HCT116 (cell line): Measurements from ENCODE around the gene FMO2. TPM values are rescaled to one million over a fixed set of nuclear protein-coding genes. Genes with fewer than 3 reads are reported as not detected.

Source experiments
- ATAC-seq: fragments of 200-7000 bp; cut with Tn5 transposase; 2 replicates; pipeline ENCODE4 v1.9.1; 2020; ENCODE audit warnings: mild to moderate bottlenecking, moderate library complexity
- BruUV-seq: library from RNA; stranded (reverse); fragments of 400-500 nt; replicated peaks from 2 replicates; lab custom pipeline; 2021; lab: Mats Ljungman, UMichigan
- CTCF ChIA-PET: fragments of 300-600 bp; sonication (Branson Sonifier 250); formaldehyde crosslinking; loops from one replicate; lab custom pipeline; 2021; ENCODE audit warnings: antibody characterized with exemption; lab: Charles Lee
- POLR2A ChIA-PET: fragments of 300-600, 350-600 bp; sonication (Branson Sonifier 250); formaldehyde crosslinking; loops from one replicate; lab custom pipeline; 2021; ENCODE audit warnings: antibody characterized with exemption; lab: Charles Lee
- RAD21 ChIA-PET, 2 experiments: fragments of 300-600 bp; sonication (Branson Sonifier 250); formaldehyde crosslinking; loops; one replicate each; lab custom pipeline; 2023; ENCODE audit warnings: low total read pairs in 2 of 2; ENCODE audit not compliant: uncharacterized antibody in 2 of 2, unreplicated experiment in 2 of 2, low non-redundant PET in 1 of 2; lab: Charles Lee
- DNase-seq: peaks from one replicate; pipeline ENCODE4 v3.0.0-alpha.2; 2010; ENCODE audit warnings: low read depth, low spot score
- H2AFZ ChIP-seq: fragments of 200-600 bp; shearing (Covaris generic), sonication (generic); 2 replicates; pipeline ENCODE4 v1.6.1; 2017; ENCODE audit warnings: low read depth, mixed run types, mixed read lengths, antibody characterized with exemption, low read length; ENCODE audit not compliant: poor library complexity, severe bottlenecking
- H3K27ac ChIP-seq: 2 replicates; pipeline ENCODE4 v1.5.1; 2012; ENCODE audit warnings: low read depth, low read length
- H3K27me3 ChIP-seq: fragments of 200-600 bp; sonication (generic); 2 replicates; pipeline ENCODE4 v1.6.1; 2016; ENCODE audit warnings: mixed run types, low read length, mixed read lengths; ENCODE audit not compliant: insufficient read depth
- H3K36me3 ChIP-seq, 2 experiments: fragments of 200-500 bp in 1 of 2; fragments of 200-600 bp in 1 of 2; sonication (Bioruptor generic) in 1 of 2; sonication (generic) in 1 of 2; 2 replicates each; pipeline versions ENCODE4 v1.5.1 to v1.6.1; 2014 to 2016; ENCODE audit warnings: low read length in 2 of 2, inconsistent platforms in 1 of 2, mixed read lengths in 1 of 2, mixed run types in 1 of 2; ENCODE audit not compliant: insufficient read depth in 2 of 2, control insufficient read depth in 1 of 2
- H3K4me1 ChIP-seq, 2 experiments: fragments of 200-600 bp in 1 of 2; sonication (generic) in 1 of 2; 2 replicates each; pipeline versions ENCODE4 v1.5.1 to v1.6.1; 2012 to 2017; ENCODE audit warnings: low read length in 2 of 2, inconsistent platforms in 1 of 2, mild to moderate bottlenecking in 1 of 2, mixed read lengths in 1 of 2, mixed run types in 1 of 2, moderate library complexity in 1 of 2; ENCODE audit not compliant: insufficient read depth in 2 of 2, control insufficient read depth in 1 of 2
- H3K4me2 ChIP-seq: fragments of 200-600 bp; sonication (generic); 2 replicates; pipeline ENCODE4 v1.6.1; 2017; ENCODE audit warnings: mixed run types, low read length, mixed read lengths
- H3K4me3 ChIP-seq, 2 experiments: fragments of 200-600 bp in 1 of 2; sonication (generic) in 1 of 2; replicated peaks in 1 of 2; 2 replicates each; pipeline ENCODE4 v1.5.1; 2011 to 2016; ENCODE audit warnings: low read length in 2 of 2, control low read depth in 1 of 2, low read depth in 1 of 2, mild to moderate bottlenecking in 1 of 2, mixed read lengths in 1 of 2, mixed run types in 1 of 2
- H3K79me2 ChIP-seq: fragments of 200-600 bp; sonication (generic); 2 replicates; pipeline ENCODE4 v1.6.1; 2017; ENCODE audit warnings: mild to moderate bottlenecking, mixed run types, low read length, moderate library complexity, mixed read lengths; ENCODE audit not compliant: insufficient read depth
- H3K9ac ChIP-seq: fragments of 200-600 bp; sonication (generic); 2 replicates; pipeline ENCODE4 v1.6.1; 2016; ENCODE audit warnings: low read length, mixed read lengths
- H3K9me2 ChIP-seq: fragments of 200-600 bp; sonication (generic), shearing (Covaris generic); 2 replicates; pipeline ENCODE4 v1.6.1; 2017; ENCODE audit warnings: mixed run types, mild to moderate bottlenecking, moderate library complexity; ENCODE audit not compliant: insufficient read depth
- H3K9me3 ChIP-seq, 2 experiments: fragments of 200-500 bp in 1 of 2; fragments of 200-600 bp in 1 of 2; sonication (Bioruptor generic) in 1 of 2; sonication (generic) in 1 of 2; 2 replicates each; pipeline ENCODE4 v1.6.1; 2014 to 2017; ENCODE audit warnings: low read length in 2 of 2, mixed read lengths in 2 of 2, inconsistent platforms in 1 of 2, low read depth in 1 of 2, mild to moderate bottlenecking in 1 of 2, mixed run types in 1 of 2, moderate library complexity in 1 of 2; ENCODE audit not compliant: control insufficient read depth in 1 of 2, insufficient read depth in 1 of 2
- H4K20me1 ChIP-seq: fragments of 200-600 bp; sonication (generic), shearing (Covaris generic); 2 replicates; pipeline ENCODE4 v1.6.1; 2017; ENCODE audit warnings: mixed run types, mild to moderate bottlenecking, moderate library complexity; ENCODE audit not compliant: insufficient read depth
- ATF3 ChIP-seq: IDR thresholded peaks from 2 replicates; pipeline ENCODE4 v1.6.1; 2012
- CBX3 ChIP-seq: IDR thresholded peaks from 2 replicates; pipeline ENCODE4 v1.6.1; 2012; ENCODE audit warnings: low read depth
- CEBPB ChIP-seq: IDR thresholded peaks from 2 replicates; pipeline ENCODE4 v1.6.1; 2012; ENCODE audit warnings: low read depth
- CTCF ChIP-seq, 3 experiments: fragments of 200-600 bp in 1 of 3; sonication (generic) in 1 of 3; IDR thresholded peaks in 2 of 3; conservative IDR thresholded peaks in 1 of 3; 2 replicates each; pipeline ENCODE4 v1.5.1; 2012 to 2017; ENCODE audit warnings: low read depth in 2 of 3, low read length in 2 of 3, antibody characterized with exemption in 1 of 3, borderline replicate concordance in 1 of 3, control low read depth in 1 of 3, mild to moderate bottlenecking in 1 of 3, mixed read lengths in 1 of 3, mixed run types in 1 of 3, moderate library complexity in 1 of 3; ENCODE audit not compliant: insufficient read depth in 1 of 3
- ELF1 ChIP-seq: IDR thresholded peaks from 2 replicates; pipeline ENCODE4 v1.6.1; 2012; ENCODE audit warnings: low read depth, borderline replicate concordance
- EZH2 ChIP-seq: fragments of 200-600 bp; sonication (generic); IDR thresholded peaks from 2 replicates; pipeline ENCODE4 v1.6.1; 2017; ENCODE audit warnings: antibody characterized with exemption, mixed run types
- EZH2phosphoT487 ChIP-seq: fragments of 200-600 bp; IDR thresholded peaks from 2 replicates; pipeline ENCODE4 v1.6.1; 2018; ENCODE audit warnings: antibody characterized with exemption, borderline replicate concordance
- JUND ChIP-seq: IDR thresholded peaks from 2 replicates; pipeline ENCODE4 v1.6.1; 2012
- MAX ChIP-seq: IDR thresholded peaks from 2 replicates; pipeline ENCODE4 v1.6.1; 2012
- POLR2AphosphoS5 ChIP-seq: IDR thresholded peaks from 2 replicates; pipeline ENCODE4 v1.6.1; 2011; ENCODE audit warnings: mild to moderate bottlenecking, low read depth, low read length, moderate library complexity
- RAD21 ChIP-seq: IDR thresholded peaks from 2 replicates; pipeline ENCODE4 v1.6.1; 2012; ENCODE audit warnings: low read depth, mild to moderate bottlenecking
- SP1 ChIP-seq: IDR thresholded peaks from 2 replicates; pipeline ENCODE4 v1.6.1; 2012; ENCODE audit warnings: low read depth
- SRF ChIP-seq: IDR thresholded peaks from 2 replicates; pipeline ENCODE4 v1.6.1; 2012; ENCODE audit warnings: low read depth
- TCF7L2 ChIP-seq: IDR thresholded peaks from 2 replicates; pipeline ENCODE4 v1.7.0; 2011; ENCODE audit warnings: borderline replicate concordance, inconsistent platforms; ENCODE audit not compliant: insufficient read depth, insufficient read length; ENCODE audit errors: extremely low read depth
- YY1 ChIP-seq: IDR thresholded peaks from 2 replicates; pipeline ENCODE4 v1.6.1; 2011; ENCODE audit warnings: low read length, low read depth, moderate library complexity, mild to moderate bottlenecking; ENCODE audit not compliant: insufficient replicate concordance; ENCODE audit errors: extremely low read depth
- ZNF274 ChIP-seq: fragments of 200-500 bp; sonication (Bioruptor generic); IDR thresholded peaks from 2 replicates; pipeline ENCODE4 v1.6.1; 2014; ENCODE audit warnings: mild to moderate bottlenecking, low read depth, low read length, inconsistent platforms
- intact Hi-C: fragments of 100-400 bp; cut with micrococcal nuclease; formaldehyde crosslinking; loops from 2 replicates; pipeline ENCODE4 v1.10.0; 2022
- total RNA-seq: library from RNA; stranded (reverse); gene quantifications from one replicate; pipeline ENCODE4 v1.2.1, GENCODE V29; 2021; ENCODE audit not compliant: unreplicated experiment

FMO2 gene
- total RNA-seq, 1 experiment from 2014 or later: 0.30 TPM

- CTCF ChIA-PET: no interaction called here
- intact Hi-C loops: no loop called here
- TF ChIP-seq TCF7L2 (no peak), JUND (no peak), ELF1 (no peak), RAD21 (no peak), CBX3 (no peak), POLR2AphosphoS5 (no peak), ZNF274 (no peak), YY1 (no peak)
- H3K4me1 ChIP-seq: no peaks in the 10 kb centered on the region
- H4K20me1 ChIP-seq: no peaks in the 10 kb centered on the region
- no peak for DNase-seq
- no peak overlapping the region for H3K4me3 ChIP-seq
- no peak overlapping the region for H3K27ac ChIP-seq
- RAD21 ChIA-PET: no interaction called here
- no peak overlapping the region for H2AFZ ChIP-seq
- H3K4me2 ChIP-seq: no peak overlapping the region
- no peaks in the 10 kb centered on the region for H3K79me2 ChIP-seq
- H3K9me2 ChIP-seq: no peaks in the 10 kb centered on the region
- H3K27me3 ChIP-seq: 0 out of 2 replicates have a peak, but pooled peaks cover 5% of the 10 kb centered on the region
- POLR2A ChIA-PET: no interaction called here
- H3K9ac ChIP-seq: no peak overlapping the region
- H3K9me3 ChIP-seq: no peaks in the 10 kb centered on the region
- no TSS peak for BruUV-seq
- no peaks in the 10 kb centered on the region for H3K36me3 ChIP-seq
- no peak for ATAC-seq
Observed at GRCh38 chr1:171140956-171141687, 44.0 kb upstream of the FMO2 start.

GRCh38 chr1:171141688-171142415 is 43.2 kb upstream of the FMO2 start:
- H3K4me2 ChIP-seq: no peak overlapping the region
- no peak overlapping the region for H3K9ac ChIP-seq
- intact Hi-C loops: no loop called here
- ChIA-PET POLR2A (no interaction called here), CTCF (no interaction called here), RAD21 (no interaction called here)
- H3K79me2 ChIP-seq: no peaks in the 10 kb centered on the region
- H3K27ac ChIP-seq: no peak overlapping the region
- H3K27me3 ChIP-seq: 0 out of 2 replicates have a peak, but pooled peaks cover 5% of the 10 kb centered on the region
- H3K9me3 ChIP-seq: no peaks in the 10 kb centered on the region
- H2AFZ ChIP-seq: no peak overlapping the region
- H3K4me3 ChIP-seq: no peak overlapping the region
- H3K9me2 ChIP-seq: no peaks in the 10 kb centered on the region
- no peaks in the 10 kb centered on the region for H3K36me3 ChIP-seq
- H3K4me1 ChIP-seq: no peaks in the 10 kb centered on the region
- H4K20me1 ChIP-seq: no peaks in the 10 kb centered on the region
- no TSS peak for BruUV-seq
- ATAC-seq: no peak
- no peak for DNase-seq
- TF ChIP-seq CTCF (IDR thresholded peaks at IDR 0.05 in 2 of 3, conservative IDR thresholded peaks at IDR 0.05 in 1 of 3; ENCODE audit: borderline replicate concordance in 1 of 3, insufficient read depth in 1 of 3, low read depth in 2 of 3, low read length in 2 of 3) (no peak), SP1 (no peak), CEBPB (no peak), ZNF274 (no peak), CBX3 (no peak), ELF1 (no peak), JUND (no peak), TCF7L2 (no peak), ATF3 (no peak), SRF (no peak), RAD21 (no peak), MAX (no peak), EZH2phosphoT487 (no peak), EZH2 (no peak)
